B cell (primary cell): ENCODE measurements around the gene ATXN2L. TPM values are rescaled to one million over a fixed set of nuclear protein-coding genes. Genes with fewer than 3 reads are reported as not detected.

Experiments used
- ATAC-seq: fragments of 200-7000 bp; cut with Tn5 transposase; one replicate; pipeline ENCODE4 v1.10.0; 2021; ENCODE audit warnings: low read depth, mild to moderate bottlenecking, moderate number of reproducible peaks, moderate library complexity
- CTCF ChIA-PET: fragments of 350-600 bp; sonication (Branson Sonifier 250); formaldehyde crosslinking; loops from one replicate; lab custom pipeline; 2021; ENCODE audit warnings: antibody characterized with exemption, inconsistent platforms; lab: Charles Lee
- POLR2A ChIA-PET: fragments of 350-600 bp; sonication (Branson Sonifier 250); formaldehyde crosslinking; loops from one replicate; lab custom pipeline; 2021; ENCODE audit warnings: antibody characterized with exemption; lab: Charles Lee
- DNase-seq: peaks from one replicate; pipeline ENCODE4 v3.0.0; 2013
- H2AFZ ChIP-seq: 2 replicates; pipeline ENCODE4 v1.6.1; 2012; ENCODE audit warnings: mild to moderate bottlenecking, low read depth, low read length; ENCODE audit not compliant: insufficient read depth, poor library complexity, severe bottlenecking
- H3K27ac ChIP-seq, 2 donors: 1 replicate in 1 of 2; 2 replicates in 1 of 2; pipeline ENCODE4 v1.5.1; 2012 to 2013; ENCODE audit warnings: low read length in 2 of 2, mild to moderate bottlenecking in 2 of 2, moderate library complexity in 1 of 2
- H3K27me3 ChIP-seq, 4 experiments: fragments of 200-600 bp in 1 of 4; sonication (generic) in 1 of 4; replicated peaks in 1 of 4; 1 replicate in 2 of 4; 2 replicates in 2 of 4; pipeline versions ENCODE4 v1.6.1 to v1.7.0; 2013 to 2016; ENCODE audit warnings: low read length in 3 of 4, mild to moderate bottlenecking in 2 of 4, mixed read lengths in 1 of 4, moderate library complexity in 1 of 4; ENCODE audit not compliant: insufficient read depth in 4 of 4, control insufficient read depth in 3 of 4; ENCODE audit errors: control extremely low read depth in 1 of 4
- H3K36me3 ChIP-seq, 2 experiments: replicated peaks in 1 of 2; 1 replicate in 1 of 2; 2 replicates in 1 of 2; pipeline versions ENCODE4 v1.6.1 to v1.7.1; 2013; ENCODE audit warnings: low read length in 1 of 2; ENCODE audit not compliant: insufficient read depth in 2 of 2, control insufficient read depth in 1 of 2; ENCODE audit errors: control extremely low read depth in 1 of 2, extremely low read depth in 1 of 2
- H3K4me1 ChIP-seq, 2 donors: fragments of 200-600 bp in 1 of 2; sonication (generic) in 1 of 2; 1 replicate in 1 of 2; 2 replicates in 1 of 2; pipeline versions ENCODE4 v1.5.1 to v1.6.1; 2013 to 2017; ENCODE audit warnings: low read length in 2 of 2; ENCODE audit not compliant: control insufficient read depth in 2 of 2, insufficient read depth in 2 of 2
- H3K4me2 ChIP-seq: replicated peaks from 2 replicates; pipeline ENCODE3; 2012; ENCODE audit warnings: mild to moderate bottlenecking, low read depth, low read length; ENCODE audit not compliant: poor library complexity, severe bottlenecking
- H3K4me3 ChIP-seq, 5 experiments: fragments of 200-600 bp in 1 of 5; sonication (generic) in 1 of 5; 1 replicate in 3 of 5; 2 replicates in 2 of 5; pipeline versions ENCODE4 v1.5.1 to v1.7.0; 2011 to 2016; ENCODE audit warnings: low read length in 4 of 5, mild to moderate bottlenecking in 4 of 5, low read depth in 2 of 5, control low read depth in 1 of 5, moderate library complexity in 1 of 5; ENCODE audit not compliant: insufficient read depth in 1 of 5; ENCODE audit errors: control extremely low read depth in 1 of 5, extremely low read depth in 1 of 5
- H3K79me2 ChIP-seq: fragments of 200-600 bp; sonication (generic); one replicate; pipeline ENCODE4 v1.6.0; 2016; ENCODE audit warnings: low read length; ENCODE audit not compliant: control insufficient read depth, insufficient read depth
- H3K9ac ChIP-seq: fragments of 200-600 bp; sonication (generic); 2 replicates; pipeline ENCODE4 v1.6.1; 2017; ENCODE audit warnings: mild to moderate bottlenecking, low read length, moderate library complexity
- H3K9me3 ChIP-seq, 3 donors: one replicate each; pipeline versions ENCODE4 v1.6.1 to v1.7.1; 2013; ENCODE audit warnings: low read length in 2 of 3; ENCODE audit not compliant: control insufficient read depth in 2 of 3, insufficient read depth in 1 of 3; ENCODE audit errors: control extremely low read depth in 1 of 3
- H4K20me1 ChIP-seq: 2 replicates; pipeline ENCODE4 v1.6.0; 2012; ENCODE audit warnings: mild to moderate bottlenecking, low read length; ENCODE audit not compliant: insufficient read depth, control insufficient read depth, poor library complexity, severe bottlenecking
- H3K27ac Mint-ChIP-seq: one replicate; pipeline ENCODE4 v1.8.0; 2021; ENCODE audit warnings: mixed read lengths
- H3K27me3 Mint-ChIP-seq: one replicate; pipeline ENCODE4 v1.8.0; 2021; ENCODE audit warnings: mixed read lengths
- H3K4me1 Mint-ChIP-seq: one replicate; pipeline ENCODE4 v1.8.0; 2021; ENCODE audit warnings: mixed read lengths
- H3K4me3 Mint-ChIP-seq: one replicate; pipeline ENCODE4 v1.8.0; 2021; ENCODE audit warnings: mixed read lengths
- H3K9me3 Mint-ChIP-seq: one replicate; pipeline ENCODE4 v1.8.0; 2022; ENCODE audit warnings: mixed read lengths; ENCODE audit not compliant: insufficient read depth
- EZH2 ChIP-seq: IDR thresholded peaks from 2 replicates; pipeline ENCODE4 v1.6.1; 2012; ENCODE audit warnings: borderline replicate concordance, low read depth, mild to moderate bottlenecking, moderate library complexity, low read length; ENCODE audit not compliant: insufficient read depth, poor library complexity, severe bottlenecking
- WGBS: methylation state at CpG from one replicate; pipeline ENCODE4 v1.1.5; 2013; ENCODE audit warnings: missing lambda C conversion rate; ENCODE audit not compliant: insufficient coverage; 5-methylcytosine and 5-hydroxymethylcytosine counted together
- intact Hi-C: fragments of 100-400 bp; cut with micrococcal nuclease; formaldehyde crosslinking; loops from one replicate; pipeline ENCODE4 v1.10.0; 2022
- polyA plus RNA-seq: library from polyadenylated mRNA; depleted of rRNA; stranded (reverse); fragments of >200 nt; gene quantifications from 2 replicates; pipeline ENCODE4 v1.2.3, GENCODE V29; 2012
- total RNA-seq, 2 donors: library from RNA; stranded (reverse); fragments of 120-200 nt in 1 of 2; gene quantifications; 1 replicate in 1 of 2; 2 replicates in 1 of 2; pipeline versions ENCODE4 v1.2.3 to v1.2.4, GENCODE V29; 2013 to 2022
- TF ChIP-seq, protein P1 (sequence below): fragments of 200-600 bp; IDR thresholded peaks from one replicate; pipeline ENCODE4 v1.8.0; 2022; ENCODE audit warnings: antibody characterized with exemption, mild to moderate bottlenecking

The ATXN2L gene
- total and polyA plus RNA-seq, 2 donors (not counting 1 experiment from before 2014, with no cell fraction given) = 157 to 289 TPM

DNA sequence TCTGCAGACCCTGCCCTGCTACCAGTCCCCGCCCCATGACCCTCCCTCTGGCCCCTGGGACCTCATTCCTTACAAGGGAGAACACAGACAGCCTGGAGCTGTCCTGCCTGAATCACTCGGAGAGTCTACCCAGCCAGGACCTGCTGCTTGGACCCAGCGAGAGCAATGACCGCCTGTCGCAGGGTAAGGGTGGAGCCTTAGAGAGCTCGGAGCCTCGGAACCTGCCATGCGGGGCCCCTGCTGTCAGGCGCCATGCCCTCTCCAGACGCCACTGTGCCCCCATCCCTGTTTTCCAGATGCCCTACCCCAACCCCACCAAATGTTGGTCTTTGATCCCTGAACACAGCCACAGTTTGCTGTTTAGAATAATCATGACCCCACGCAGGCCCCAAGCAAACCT lies 46.4 kb downstream of the ATXN2L start:
- ATAC-seq = no peak

DNA sequence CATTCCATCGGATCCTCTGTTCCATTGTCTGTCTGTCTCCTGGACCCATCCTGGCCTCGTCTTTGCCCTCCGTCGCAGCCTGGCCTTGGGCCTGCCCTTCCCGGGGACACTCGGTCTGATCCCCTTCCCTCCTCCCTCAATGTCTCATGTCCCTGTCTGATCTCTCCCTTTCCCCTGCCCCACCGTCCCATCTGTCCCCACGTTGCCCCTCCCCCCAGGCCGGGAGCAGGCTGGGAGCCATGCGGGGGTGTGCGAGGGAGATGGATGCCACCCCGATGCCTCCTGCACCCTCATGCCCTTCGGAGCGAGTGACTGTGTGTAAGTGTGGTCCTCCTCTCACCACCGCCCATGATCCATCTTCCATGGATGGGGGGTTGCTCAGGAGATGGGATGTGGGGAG lies 50.2 kb downstream of the ATXN2L start:
- H3K4me3 ChIP-seq = no peak overlapping the region
- ChIA-PET POLR2A (no interaction called here), CTCF (interaction anchor here (1.0 to 5.1 kb wide), 8 partner anchors 9 to 75 kb away, joined by 3 to 83 read pairs (median 6); partner anchors contain the start of genes CD19 and SH2B1)
- H2AFZ ChIP-seq = no peak overlapping the region
- ATAC-seq (no peak), DNase-seq (no peak)
- no peak overlapping the region for H3K27ac ChIP-seq
- peaks cover 10% of the 10 kb centered on the region for H4K20me1 ChIP-seq
- H3K9ac ChIP-seq = no peak overlapping the region
- intact Hi-C loops = loop anchor here (1.0 kb wide), 1 partner anchor 72 kb away; no protein-coding TSS in a partner anchor
- Mint-ChIP-seq H3K27me3 (no peaks in the 10 kb centered on the region), H3K4me1 (no peaks in the 10 kb centered on the region), H3K4me3 (no peak overlapping the region), H3K9me3 (no peaks in the 10 kb centered on the region), H3K27ac (no peak overlapping the region)
- no peaks in the 10 kb centered on the region for H3K79me2 ChIP-seq
- peaks cover 2 to 35% of the 10 kb centered on the region in 2 experiments for H3K36me3 ChIP-seq
- 96% methylated on average over 10 of the region's 15 CpGs for WGBS
- TF ChIP-seq, protein P1, sequence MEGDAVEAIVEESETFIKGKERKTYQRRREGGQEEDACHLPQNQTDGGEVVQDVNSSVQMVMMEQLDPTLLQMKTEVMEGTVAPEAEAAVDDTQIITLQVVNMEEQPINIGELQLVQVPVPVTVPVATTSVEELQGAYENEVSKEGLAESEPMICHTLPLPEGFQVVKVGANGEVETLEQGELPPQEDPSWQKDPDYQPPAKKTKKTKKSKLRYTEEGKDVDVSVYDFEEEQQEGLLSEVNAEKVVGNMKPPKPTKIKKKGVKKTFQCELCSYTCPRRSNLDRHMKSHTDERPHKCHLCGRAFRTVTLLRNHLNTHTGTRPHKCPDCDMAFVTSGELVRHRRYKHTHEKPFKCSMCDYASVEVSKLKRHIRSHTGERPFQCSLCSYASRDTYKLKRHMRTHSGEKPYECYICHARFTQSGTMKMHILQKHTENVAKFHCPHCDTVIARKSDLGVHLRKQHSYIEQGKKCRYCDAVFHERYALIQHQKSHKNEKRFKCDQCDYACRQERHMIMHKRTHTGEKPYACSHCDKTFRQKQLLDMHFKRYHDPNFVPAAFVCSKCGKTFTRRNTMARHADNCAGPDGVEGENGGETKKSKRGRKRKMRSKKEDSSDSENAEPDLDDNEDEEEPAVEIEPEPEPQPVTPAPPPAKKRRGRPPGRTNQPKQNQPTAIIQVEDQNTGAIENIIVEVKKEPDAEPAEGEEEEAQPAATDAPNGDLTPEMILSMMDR = no peak
- no peak for TF ChIP-seq EZH2
- H3K27me3 ChIP-seq = no peaks in the 10 kb centered on the region
- no peaks in the 10 kb centered on the region for H3K9me3 ChIP-seq
- no peak overlapping the region for H3K4me2 ChIP-seq
- no peaks in the 10 kb centered on the region for H3K4me1 ChIP-seq

More for the DNA sequence above, 46.4 kb downstream of the ATXN2L start:
- H3K4me1 Mint-ChIP-seq = peaks cover 19% of the 10 kb centered on the region
- no peaks in the 10 kb centered on the region for H3K9me3 Mint-ChIP-seq
- Histone ChIP-seq H3K36me3 (peaks cover 2 to 40% of the 10 kb centered on the region in 2 experiments), H3K4me1 (peaks cover 3 to 13% of the 10 kb centered on the region in 2 donors), H3K27ac (no peak overlapping the region), H3K4me2 (no peak overlapping the region), H3K9ac (no peak overlapping the region), H3K9me3 (no peaks in the 10 kb centered on the region), H3K79me2 (no peaks in the 10 kb centered on the region), H3K27me3 (no peaks in the 10 kb centered on the region), H2AFZ (no peak overlapping the region), H3K4me3 (no peak overlapping the region), H4K20me1 (peaks cover 34% of the 10 kb centered on the region)
- H3K27me3 Mint-ChIP-seq = no peaks in the 10 kb centered on the region
- intact Hi-C loops = no loop called here
- POLR2A ChIA-PET = no interaction called here
- TF ChIP-seq EZH2 = no peak
- TF ChIP-seq, protein P1 = no peak
- no peak overlapping the region for H3K27ac Mint-ChIP-seq
- DNase-seq = no peak
- WGBS = over 99% methylated on average over 11 of the region's 11 CpGs
- CTCF ChIA-PET = interaction anchor here (1.0 to 2.2 kb wide), 2 partner anchors 19 to 75 kb away, joined by 3 to 11 read pairs; no protein-coding TSS in a partner anchor
- H3K4me3 Mint-ChIP-seq = no peak overlapping the region
